ES-I3 (cell line): Measurements from ENCODE around the gene SLC5A6.

ENCODE experiments used
- H3K36me3 ChIP-seq: 2 replicates; pipeline ENCODE4 v1.6.1; 2013; ENCODE audit warnings: mild to moderate bottlenecking, low read length, control low read depth, moderate library complexity; ENCODE audit not compliant: insufficient read depth
- H3K4me1 ChIP-seq: 2 replicates; pipeline ENCODE4 v1.6.1; 2013; ENCODE audit warnings: mild to moderate bottlenecking, control low read depth, low read length; ENCODE audit not compliant: insufficient read depth
- H3K9ac ChIP-seq: 2 replicates; pipeline ENCODE4 v1.6.1; 2013; ENCODE audit warnings: low read depth, mild to moderate bottlenecking, low read length, moderate library complexity
- H3K9me3 ChIP-seq: 2 replicates; pipeline ENCODE4 v1.6.1; 2013; ENCODE audit warnings: mild to moderate bottlenecking, low read length, moderate library complexity; ENCODE audit not compliant: control insufficient read depth, insufficient read depth

The SLC5A6 gene

DNA sequence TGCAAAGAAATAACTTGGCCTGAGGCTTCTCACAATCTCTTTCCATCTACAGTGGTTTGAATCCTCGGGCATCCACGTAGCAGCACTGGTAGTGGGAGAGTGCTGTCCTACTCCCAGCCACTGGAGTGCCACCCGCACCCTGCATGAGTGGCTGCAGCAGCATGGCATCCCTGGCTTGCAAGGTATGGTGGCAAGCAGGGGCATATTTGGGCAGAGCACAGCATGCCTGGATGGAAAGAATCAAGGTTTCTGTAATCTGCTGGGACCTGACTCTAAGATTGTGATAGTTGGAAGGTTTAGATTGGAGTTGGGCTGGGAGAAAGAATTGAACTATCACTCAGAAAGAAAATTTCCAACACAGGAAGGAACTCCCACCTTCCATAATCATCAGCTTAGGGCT lies 9.1 kb upstream of the SLC5A6 start:
- H3K4me1 ChIP-seq: 0 out of 2 replicates have a peak, but pooled peaks cover 7% of the 10 kb centered on the region
- H3K9me3 ChIP-seq: no peaks in the 10 kb centered on the region
- peaks cover 41% of the 10 kb centered on the region for H3K36me3 ChIP-seq
- no peak overlapping the region for H3K9ac ChIP-seq

GRCh38 chr2:27220091-27220490 lies 8.0 kb upstream of the SLC5A6 start:
- Histone ChIP-seq H3K36me3 (peaks cover 44% of the 10 kb centered on the region), H3K9ac (no peak overlapping the region)

GRCh38 chr2:27219091-27219490 lies 7.0 kb upstream of the SLC5A6 start:
- no peak overlapping the region for H3K9ac ChIP-seq
- H3K9me3 ChIP-seq: no peaks in the 10 kb centered on the region
- H3K4me1 ChIP-seq: 0 out of 2 replicates have a peak, but pooled peaks cover 7% of the 10 kb centered on the region
- peaks cover 40% of the 10 kb centered on the region for H3K36me3 ChIP-seq

More at GRCh38 chr2:27220091-27220490, 8.0 kb upstream of the SLC5A6 start:
- H3K4me1 ChIP-seq: 0 out of 2 replicates have a peak, but pooled peaks cover 7% of the 10 kb centered on the region
- no peaks in the 10 kb centered on the region for H3K9me3 ChIP-seq

DNA sequence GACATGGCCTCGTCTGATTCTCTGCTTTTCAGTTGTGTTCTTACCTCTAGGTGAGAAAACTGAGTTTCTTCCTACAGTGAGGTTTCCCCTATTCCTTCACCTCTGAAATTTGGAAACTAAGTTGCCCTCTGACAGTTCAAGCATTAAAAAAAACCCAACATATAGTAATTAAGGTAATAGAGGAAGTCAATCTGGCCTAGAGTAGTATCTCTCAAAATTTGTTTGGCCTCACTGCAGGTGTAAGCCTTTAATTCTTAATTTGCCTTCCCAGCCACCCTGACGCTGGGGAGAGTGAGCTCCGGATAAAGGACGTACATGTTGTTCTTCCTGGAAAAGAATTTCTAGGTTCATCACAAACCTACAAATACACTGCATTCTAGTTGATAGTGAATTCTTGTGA lies 6.5 kb upstream of the SLC5A6 start:
- Histone ChIP-seq H3K36me3 (peaks cover 36% of the 10 kb centered on the region), H3K9ac (no peak overlapping the region), H3K4me1 (0 out of 2 replicates have a peak, but pooled peaks cover 7% of the 10 kb centered on the region), H3K9me3 (no peaks in the 10 kb centered on the region)

DNA sequence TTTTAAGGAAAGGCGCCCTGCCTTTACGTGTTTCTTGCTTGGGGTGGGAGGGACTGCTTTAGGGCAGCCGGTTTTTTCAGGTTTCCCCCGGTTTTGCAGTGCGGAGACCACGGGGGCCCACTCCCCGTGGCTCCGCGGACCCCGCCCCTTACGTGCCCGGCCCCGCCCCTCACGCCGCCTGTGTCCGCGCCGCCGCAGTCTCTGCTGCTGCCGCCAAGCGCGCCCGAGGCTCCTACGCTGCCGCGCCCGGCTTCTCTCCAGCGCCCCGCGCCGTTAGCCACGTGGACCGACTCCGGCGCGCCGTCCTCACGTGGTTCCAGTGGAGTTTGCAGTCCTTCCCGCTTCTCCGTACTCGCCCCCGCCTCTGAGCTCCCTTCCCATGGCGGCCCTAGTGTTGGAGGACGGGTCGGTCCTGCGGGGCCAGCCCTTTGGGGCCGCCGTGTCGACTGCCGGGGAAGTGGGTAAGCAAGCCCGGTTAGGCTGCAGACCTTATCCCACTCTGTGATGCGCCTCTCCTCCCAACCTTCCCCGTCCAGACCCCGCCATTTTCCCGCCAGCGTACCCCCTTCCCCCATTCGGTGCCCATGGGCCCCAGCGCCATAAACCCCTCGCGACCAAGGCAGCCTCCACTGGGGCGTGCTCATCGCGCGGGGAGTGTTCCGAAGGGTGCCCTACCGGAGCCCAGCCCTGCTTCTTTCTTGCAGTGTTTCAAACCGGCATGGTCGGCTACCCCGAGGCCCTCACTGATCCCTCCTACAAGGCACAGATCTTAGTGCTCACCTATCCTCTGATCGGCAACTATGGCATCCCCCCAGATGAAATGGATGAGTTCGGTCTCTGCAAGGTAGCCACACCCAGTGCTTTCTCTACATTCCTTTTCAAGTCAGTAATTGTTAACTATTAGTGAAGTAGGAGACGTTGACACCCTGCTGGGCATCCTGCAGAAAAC lies 5.4 kb upstream of the SLC5A6 start, which contains the start of gene CAD:
CAD (plus strand) TSS at position 197 of the 949 bp plus-strand sequence; CDS start at position 380, 183 bp downstream.
- H3K4me1 ChIP-seq: peaks cover 7% of the 10 kb centered on the region; the same call in 1 of the 2 replicates
- peak within 1 kb of the TSS; percentile 98 for H3K9ac ChIP-seq
- no peaks in the 10 kb centered on the region for H3K9me3 ChIP-seq
- H3K36me3 ChIP-seq: peaks cover 28% of the 10 kb centered on the region

DNA sequence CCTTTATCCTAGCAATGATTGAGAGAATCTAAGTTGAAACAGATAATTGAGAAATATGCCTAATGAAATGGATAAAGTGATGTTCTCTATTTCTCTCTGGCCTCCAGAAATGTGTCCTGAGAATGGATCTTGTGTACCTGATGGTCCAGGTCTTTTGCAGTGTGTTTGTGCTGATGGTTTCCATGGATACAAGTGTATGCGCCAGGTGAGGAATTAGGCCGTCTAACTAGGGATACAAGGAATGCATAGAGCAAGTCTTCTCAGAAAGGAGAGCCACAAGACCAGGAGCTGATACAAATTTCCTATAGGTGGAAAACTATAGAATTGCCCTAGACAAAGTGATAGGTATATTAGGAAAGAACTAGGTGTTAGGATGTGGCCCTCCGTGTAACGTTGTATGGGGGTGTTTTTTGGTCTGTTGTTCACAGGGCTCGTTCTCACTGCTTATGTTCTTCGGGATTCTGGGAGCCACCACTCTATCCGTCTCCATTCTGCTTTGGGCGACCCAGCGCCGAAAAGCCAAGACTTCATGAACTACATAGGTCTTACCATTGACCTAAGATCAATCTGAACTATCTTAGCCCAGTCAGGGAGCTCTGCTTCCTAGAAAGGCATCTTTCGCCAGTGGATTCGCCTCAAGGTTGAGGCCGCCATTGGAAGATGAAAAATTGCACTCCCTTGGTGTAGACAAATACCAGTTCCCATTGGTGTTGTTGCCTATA lies 4.5 kb upstream of the SLC5A6 start:
- H3K9me3 ChIP-seq: no peaks in the 10 kb centered on the region
- peaks cover 26% of the 10 kb centered on the region for H3K36me3 ChIP-seq
- peak overlapping the region; percentile 98; the same call in 1 of the 2 replicates for H3K9ac ChIP-seq
- peaks cover 7% of the 10 kb centered on the region; the same call in 1 of the 2 replicates for H3K4me1 ChIP-seq

GRCh38 chr2:27214941-27215340 lies 2.9 kb upstream of the SLC5A6 start:
- peaks cover 23% of the 10 kb centered on the region for H3K36me3 ChIP-seq
- peaks cover 7% of the 10 kb centered on the region; the same call in 1 of the 2 replicates for H3K4me1 ChIP-seq
- H3K9me3 ChIP-seq: no peaks in the 10 kb centered on the region
- H3K9ac ChIP-seq: no peak overlapping the region

DNA sequence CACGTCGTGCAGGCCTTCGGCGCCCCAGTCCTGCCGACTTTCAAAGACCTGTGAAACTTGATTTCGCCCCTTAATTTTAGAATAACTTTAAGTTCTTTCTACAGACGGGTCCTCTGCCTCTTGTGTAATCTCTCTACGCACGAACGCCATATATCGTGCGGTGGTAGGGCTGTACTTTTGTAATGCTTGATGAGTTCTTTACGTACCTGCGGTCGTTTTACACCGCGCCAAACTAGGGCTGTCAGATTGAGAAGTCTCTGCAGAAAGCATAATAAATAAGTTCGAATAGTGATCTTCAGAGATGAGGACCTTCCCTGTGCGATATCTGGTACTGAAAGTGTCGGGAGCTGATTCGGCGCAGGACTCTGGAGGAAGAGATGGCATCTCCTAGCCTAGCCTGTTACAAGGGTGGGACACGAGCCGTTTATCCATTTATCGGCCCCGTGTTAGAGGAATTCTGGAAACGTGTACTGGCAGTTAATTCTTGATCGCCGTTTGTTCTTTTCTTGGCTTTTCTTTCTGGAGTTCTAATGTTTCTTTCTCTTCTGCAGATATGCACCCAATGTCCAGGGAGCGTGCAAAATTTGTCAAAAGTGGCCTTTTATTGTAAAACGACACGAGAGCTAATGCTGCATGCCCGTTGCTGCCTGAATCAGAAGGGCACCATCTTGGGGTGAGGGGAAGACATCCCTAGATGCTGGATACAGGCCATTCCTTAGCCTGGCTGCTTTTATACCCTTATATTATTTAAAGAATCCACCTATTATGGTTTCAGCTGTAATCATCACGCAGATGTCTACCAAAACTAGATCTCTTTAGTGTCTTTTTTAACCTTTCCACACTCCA lies 781 bp upstream of the SLC5A6 start:
- Histone ChIP-seq H3K4me1 (peaks cover 5% of the 10 kb centered on the region; the same call in 1 of the 2 replicates), H3K9ac (peak overlapping the region; percentile 82), H3K36me3 (peaks cover 13% of the 10 kb centered on the region; the same call in 1 of the 2 replicates), H3K9me3 (no peaks in the 10 kb centered on the region)

GRCh38 chr2:27211241-27211942 lies 676 bp downstream of the SLC5A6 start:
- Histone ChIP-seq H3K9me3 (no peaks in the 10 kb centered on the region), H3K9ac (peak overlapping the region; percentile 76), H3K4me1 (peaks cover 5% of the 10 kb centered on the region; the same call in 1 of the 2 replicates), H3K36me3 (peaks cover 24% of the 10 kb centered on the region)

DNA sequence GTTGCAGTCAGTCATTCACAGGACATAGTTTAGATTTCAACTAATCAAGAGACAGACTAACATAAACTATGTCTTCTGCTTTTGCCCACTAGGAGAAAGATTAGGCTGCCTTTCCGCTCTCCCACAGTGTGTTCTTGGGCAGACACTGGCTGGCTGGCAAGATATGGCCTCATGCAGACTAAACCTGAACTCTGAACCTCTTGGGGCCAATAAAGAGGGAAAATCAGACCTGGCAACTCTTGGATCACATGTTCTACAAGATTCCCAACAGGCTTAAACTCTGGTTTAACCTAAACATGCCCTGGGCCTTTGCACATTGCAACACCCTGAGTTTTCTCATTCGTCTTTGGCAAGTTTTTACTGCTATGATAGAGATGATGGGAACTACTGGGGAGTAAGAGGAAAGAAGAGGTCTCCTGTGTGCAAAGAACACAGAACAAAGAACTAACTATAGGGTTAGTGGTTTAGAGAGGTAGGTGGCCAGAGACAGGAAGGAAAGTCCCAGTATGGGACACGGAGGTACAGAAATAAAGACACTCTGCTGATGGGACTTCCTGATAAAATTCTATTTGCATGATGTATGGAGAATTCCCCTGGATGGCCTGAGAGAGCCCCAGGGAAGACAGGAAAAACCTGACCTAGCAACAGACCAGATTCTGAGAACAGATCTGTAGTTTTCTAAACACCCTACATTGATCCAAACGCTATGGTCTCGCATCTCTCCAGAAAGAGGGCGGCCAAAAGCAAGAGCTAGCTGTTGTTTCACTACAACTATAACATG lies 2.3 kb downstream of the SLC5A6 start:
- H3K4me1 ChIP-seq: peaks cover 5% of the 10 kb centered on the region; the same call in 1 of the 2 replicates
- peaks cover 24% of the 10 kb centered on the region for H3K36me3 ChIP-seq
- H3K9ac ChIP-seq: no peak overlapping the region; the same call in 1 of the 2 replicates
- H3K9me3 ChIP-seq: no peaks in the 10 kb centered on the region

DNA sequence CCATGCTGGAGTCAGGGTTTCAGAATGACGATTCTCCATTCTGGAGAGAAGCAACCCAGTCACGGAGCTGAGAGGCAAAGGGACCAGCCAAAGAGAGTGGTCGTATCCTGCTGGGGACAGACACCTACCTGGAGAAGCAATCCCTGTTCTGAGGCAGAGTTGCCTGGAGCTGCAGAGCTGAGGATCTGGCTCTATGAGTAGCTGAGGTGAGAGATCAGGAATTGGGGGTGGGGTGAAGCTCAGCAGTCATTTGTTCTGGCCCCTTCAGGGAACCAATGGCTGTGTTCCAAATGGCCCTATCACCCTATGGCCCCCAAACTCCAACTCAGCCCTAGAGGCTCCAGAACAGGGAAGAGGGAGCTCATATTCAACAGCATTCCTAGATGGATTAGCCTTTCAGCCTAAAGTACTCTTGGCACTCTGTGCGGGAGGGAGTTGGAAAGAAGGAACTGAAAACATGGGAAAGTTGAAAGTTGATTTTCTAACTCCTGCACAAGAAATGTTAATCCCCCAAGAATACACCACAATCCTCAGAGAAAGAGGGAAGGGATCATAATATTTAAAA lies 3.5 kb downstream of the SLC5A6 start:
- Histone ChIP-seq H3K9me3 (no peaks in the 10 kb centered on the region), H3K36me3 (peaks cover 29% of the 10 kb centered on the region), H3K9ac (no peak overlapping the region), H3K4me1 (peaks cover 5% of the 10 kb centered on the region; the same call in 1 of the 2 replicates)

DNA sequence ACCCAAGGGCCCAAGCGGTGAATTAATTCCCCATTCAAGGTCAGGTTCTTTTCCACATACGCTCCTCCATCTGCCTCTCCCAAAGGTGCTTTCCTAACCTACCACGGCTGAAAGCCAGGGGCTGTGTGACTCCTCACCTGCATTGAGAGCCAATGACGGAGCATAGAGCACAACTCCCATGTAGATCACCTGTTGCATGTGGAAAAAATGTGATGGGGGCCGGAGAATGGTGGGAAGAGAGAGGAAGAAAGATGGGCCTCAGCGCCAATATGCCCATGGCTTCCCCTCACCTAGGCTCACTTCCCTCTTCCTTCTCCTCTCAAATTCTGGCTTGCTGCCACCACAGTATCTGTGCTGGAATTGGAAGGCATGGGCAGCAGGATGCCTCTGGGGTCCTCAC lies 5.7 kb downstream of the SLC5A6 start:
- H3K9me3 ChIP-seq: no peaks in the 10 kb centered on the region
- H3K9ac ChIP-seq: no peak overlapping the region
- H3K36me3 ChIP-seq: peaks cover 30% of the 10 kb centered on the region
- 0 out of 2 replicates have a peak, but pooled peaks cover 5% of the 10 kb centered on the region for H3K4me1 ChIP-seq
